ENCODE data around the gene PFDN6. TPM values are rescaled to one million over a fixed set of nuclear protein-coding genes. Genes with fewer than 3 reads are reported as not detected.

The PFDN6 gene
- total RNA-seq, 3 donors from 2014 or later (not counting 1 experiment from before 2014, with no cell fraction given), result 19.2 to 26.5 (median 22.7) TPM

- Histone ChIP-seq H3K4me3 (ENCODE audit: low read length) (no peak overlapping the region), H3K27me3 (ENCODE audit: control insufficient read depth, insufficient read depth, low read length) (no peaks in the 10 kb centered on the region), H3K27ac (ENCODE audit: low read length) (peak overlapping the region; percentile 55), H3K36me3 (ENCODE audit: control insufficient read depth, insufficient read depth, low read length) (peaks cover 38% of the 10 kb centered on the region), H3K4me1 (ENCODE audit: control insufficient read depth, insufficient read depth, low read length) (peaks cover 78% of the 10 kb centered on the region), H3K9me3 (ENCODE audit: control insufficient read depth, insufficient read depth, low read length) (no peaks in the 10 kb centered on the region)
- Mint-ChIP-seq H3K27ac (peak overlapping the region; percentile 98 to 99), H3K4me3 (peak overlapping the region; percentile 97), H3K9me3 (no peaks in the 10 kb centered on the region), H3K27me3 (ENCODE audit: low read depth in 2 of 2) (no peaks in the 10 kb centered on the region), H3K36me3 (peaks cover 25% of the 10 kb centered on the region), H3K4me1 (peaks cover 57 to 93% of the 10 kb centered on the region in 2 donors)
- intact Hi-C loops (cut with micrococcal nuclease), result no loop called here
- ATAC-seq, result peak in 1 of 3 donors; percentile 2
- no peak for DNase-seq
- TF ChIP-seq CTCF (IDR thresholded peaks at IDR 0.05), result no peak
- WGBS (ENCODE audit: insufficient coverage), result under 1% methylated on average over 15 of the region's 27 CpGs
Measured at GRCh38 chr6:33317419-33317668, 27.9 kb downstream of the PFDN6 start.

DNA sequence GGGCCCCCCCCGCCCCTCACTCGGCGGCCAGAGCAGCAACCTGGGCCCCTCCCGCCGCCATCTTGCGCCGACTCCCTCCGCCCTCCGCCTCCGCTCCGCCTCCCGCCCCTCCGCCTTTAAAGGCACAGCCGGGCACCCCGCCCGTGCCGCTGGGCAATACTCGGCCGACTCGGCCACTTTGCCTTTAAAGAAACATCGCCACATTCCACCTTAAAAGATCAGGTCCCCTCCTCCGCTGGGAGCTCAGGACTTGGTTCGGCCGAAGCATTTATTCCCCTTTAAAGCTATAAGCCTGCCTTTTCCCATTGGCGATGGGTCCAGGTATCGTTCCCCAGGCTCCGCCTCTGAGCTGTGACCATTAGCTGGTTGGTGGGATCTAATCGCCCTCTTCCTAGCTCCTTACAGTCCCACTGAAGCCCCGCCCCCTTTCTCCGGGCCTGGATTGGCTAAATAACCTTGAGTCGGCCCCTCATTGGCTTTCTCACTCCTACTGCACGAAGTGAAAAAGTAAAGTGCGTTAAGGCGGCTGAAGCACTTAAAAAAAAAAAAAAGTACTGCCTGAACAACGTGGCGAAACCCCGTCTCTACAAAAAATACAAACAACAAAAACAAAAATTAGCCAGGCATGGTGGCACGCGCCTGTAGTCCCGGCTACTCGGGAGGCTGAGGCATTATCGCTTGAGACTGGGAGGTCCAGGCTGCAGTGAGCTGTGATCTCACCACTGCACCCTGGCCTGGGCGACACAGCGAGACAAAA lies 28.4 kb downstream of the PFDN6 start, which contains the start of gene ZBTB22:
TSS of gene ZBTB22 (minus strand) at position 76 of the 757 bp plus-strand sequence. CDS start 828 bp downstream, outside the sequence.
- Histone ChIP-seq H3K36me3 (ENCODE audit: control insufficient read depth, insufficient read depth, low read length) (peaks cover 38% of the 10 kb centered on the region), H3K27ac (ENCODE audit: low read length) (peak within 1 kb of the TSS; percentile 84), H3K27me3 (ENCODE audit: control insufficient read depth, insufficient read depth, low read length) (no peaks in the 10 kb centered on the region), H3K4me3 (ENCODE audit: low read length) (peak within 1 kb of the TSS; percentile 65), H3K9me3 (ENCODE audit: control insufficient read depth, insufficient read depth, low read length) (no peaks in the 10 kb centered on the region), H3K4me1 (ENCODE audit: control insufficient read depth, insufficient read depth, low read length) (peaks cover 75% of the 10 kb centered on the region)
- Mint-ChIP-seq H3K9me3 (no peaks in the 10 kb centered on the region), H3K27me3 (ENCODE audit: low read depth in 2 of 2) (no peaks in the 10 kb centered on the region), H3K27ac (peak within 1 kb of the TSS; percentile 98 to 99), H3K4me1 (peaks cover 57 to 93% of the 10 kb centered on the region in 2 donors), H3K36me3 (peaks cover 25% of the 10 kb centered on the region), H3K4me3 (peak within 1 kb of the TSS; percentile 97)
- TF ChIP-seq CTCF (IDR thresholded peaks at IDR 0.05), result no peak
- ATAC-seq (peak; percentile 59 to 80 (median 65)), DNase-seq (peak; percentile 94 to 98)
- intact Hi-C loops (cut with micrococcal nuclease), result no loop called here
- 1% methylated on average over 44 of the region's 44 CpGs for WGBS (ENCODE audit: insufficient coverage)

GRCh38 chr6:33318426-33319073 lies 29.1 kb downstream of the PFDN6 start:
- Histone ChIP-seq H3K27me3 (ENCODE audit: control insufficient read depth, insufficient read depth, low read length) (no peaks in the 10 kb centered on the region), H3K36me3 (ENCODE audit: control insufficient read depth, insufficient read depth, low read length) (peaks cover 38% of the 10 kb centered on the region), H3K27ac (ENCODE audit: low read length) (peak overlapping the region; percentile 84), H3K4me1 (ENCODE audit: control insufficient read depth, insufficient read depth, low read length) (peaks cover 79% of the 10 kb centered on the region), H3K4me3 (ENCODE audit: low read length) (peak overlapping the region; percentile 65), H3K9me3 (ENCODE audit: control insufficient read depth, insufficient read depth, low read length) (no peaks in the 10 kb centered on the region)
- intact Hi-C loops (cut with micrococcal nuclease), result no loop called here
- Mint-ChIP-seq H3K27ac (peak overlapping the region; percentile 98 to 99), H3K4me1 (peaks cover 61 to 93% of the 10 kb centered on the region in 2 donors), H3K9me3 (no peaks in the 10 kb centered on the region), H3K4me3 (peak overlapping the region; percentile 97), H3K27me3 (ENCODE audit: low read depth in 2 of 2) (no peaks in the 10 kb centered on the region), H3K36me3 (peaks cover 25% of the 10 kb centered on the region)
- WGBS (ENCODE audit: insufficient coverage), result 67% methylated on average over 7 of the region's 8 CpGs
- TF ChIP-seq CTCF (IDR thresholded peaks at IDR 0.05), result no peak
- no peak for DNase-seq
- no peak for ATAC-seq
